ENCODE measurements around the gene CREBRF.
"Not testable (repeated sequence)": the region's sequence is repeated elsewhere in the genome, so short reads cannot be mapped to it uniquely, and the experiment has no call there.

CREBRF gene

GRCh38 chr5:173055983-173056782 lies at the start of gene CREBRF:
CREBRF (plus strand) TSS chr5:173056352; CDS start chr5:173080776, 24,424 bp downstream.
- DNase-seq = peak; percentile 80 to 86

GRCh38 chr5:173010021-173010420 lies 46.1 kb upstream of the CREBRF start:
- DNase-seq = no peak

GRCh38 chr5:173010547-173011464 lies 45.3 kb upstream of the CREBRF start:
- no peak for DNase-seq

GRCh38 chr5:173011566-173011965 lies 44.6 kb upstream of the CREBRF start:
- no peak for DNase-seq

- DNase-seq = no peak
Measured at GRCh38 chr5:173012882-173013281, 43.3 kb upstream of the CREBRF start.

- no peak for DNase-seq
Measured at GRCh38 chr5:173014671-173015070, 41.5 kb upstream of the CREBRF start.

- no peak for DNase-seq
Measured at GRCh38 chr5:173015192-173015591, 41.0 kb upstream of the CREBRF start.

GRCh38 chr5:173015598-173016455 lies 40.3 kb upstream of the CREBRF start:
- DNase-seq = no peak

- DNase-seq = no peak
Measured at GRCh38 chr5:173016598-173017046, 39.5 kb upstream of the CREBRF start.

- DNase-seq = not testable (repeated sequence)
Measured at GRCh38 chr5:173017087-173017486, 39.1 kb upstream of the CREBRF start.

- DNase-seq = no peak
Measured at GRCh38 chr5:173018358-173018757, 37.8 kb upstream of the CREBRF start.

- no peak for DNase-seq
Measured at GRCh38 chr5:173020154-173020581, 36.0 kb upstream of the CREBRF start.

- no peak for DNase-seq
Measured at GRCh38 chr5:173020643-173021042, 35.5 kb upstream of the CREBRF start.

- no peak for DNase-seq
Measured at GRCh38 chr5:173025651-173026050, 30.5 kb upstream of the CREBRF start.

- DNase-seq = no peak
Measured at GRCh38 chr5:173027905-173028304, 28.2 kb upstream of the CREBRF start.

GRCh38 chr5:173028811-173029327 lies 27.3 kb upstream of the CREBRF start:
- no peak for DNase-seq

GRCh38 chr5:173029499-173029921 lies 26.6 kb upstream of the CREBRF start:
- no peak for DNase-seq

GRCh38 chr5:173032096-173032495 lies 24.1 kb upstream of the CREBRF start:
- not testable (repeated sequence) for DNase-seq

GRCh38 chr5:173032730-173033129 lies 23.4 kb upstream of the CREBRF start:
- no peak for DNase-seq

GRCh38 chr5:173033923-173034322 lies 22.2 kb upstream of the CREBRF start:
- DNase-seq = no peak

GRCh38 chr5:173035904-173036707 lies 20.0 kb upstream of the CREBRF start:
- no peak for DNase-seq
